NCI-H2107 treated with DMSO at 0.1 percent for 48 hours (cell line): ENCODE data around the gene EDIL3.
"Not testable (repeated sequence)": the region's sequence is repeated elsewhere in the genome, so short reads cannot be mapped to it uniquely, and the experiment has no call there.

ENCODE experiments used
- DNase-seq: peaks from one replicate; lab custom pipeline; 2025; ENCODE audit not compliant: unreplicated experiment; lab: John Stamatoyannopoulos, UW

The EDIL3 gene

DNA sequence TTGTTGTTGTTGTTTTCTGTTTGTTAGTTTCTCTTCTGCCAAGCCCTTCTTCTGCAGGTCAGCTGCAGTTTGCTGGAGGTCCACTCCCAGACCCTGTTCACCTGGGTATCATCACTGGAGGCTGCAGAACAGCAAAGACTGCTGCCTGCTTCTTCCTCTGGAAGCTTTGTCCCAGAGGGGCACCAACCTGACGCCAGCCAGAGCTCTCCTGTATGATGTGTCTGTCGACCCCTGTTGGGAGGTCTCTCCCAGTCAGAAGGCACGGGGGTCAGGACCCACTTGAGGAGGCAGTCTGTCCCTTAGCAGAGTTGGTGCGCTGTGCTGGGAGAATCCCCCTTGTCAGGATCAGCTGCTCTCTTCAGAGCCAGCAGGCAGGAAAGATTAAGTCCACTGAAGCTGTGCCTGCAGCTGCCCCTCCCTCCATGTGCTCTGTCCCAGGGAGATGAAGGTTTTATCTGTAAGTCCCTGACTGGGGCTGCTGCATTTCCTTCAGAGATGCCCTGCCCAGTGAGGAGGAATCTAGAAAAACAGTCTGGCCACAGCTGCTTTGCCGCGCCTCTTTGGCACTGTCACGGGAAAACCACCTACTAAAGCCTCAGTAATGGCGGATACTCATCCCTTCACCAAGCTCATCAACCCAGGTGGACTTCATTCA lies 299.2 kb downstream of the EDIL3 start:
- no peak for DNase-seq

DNA sequence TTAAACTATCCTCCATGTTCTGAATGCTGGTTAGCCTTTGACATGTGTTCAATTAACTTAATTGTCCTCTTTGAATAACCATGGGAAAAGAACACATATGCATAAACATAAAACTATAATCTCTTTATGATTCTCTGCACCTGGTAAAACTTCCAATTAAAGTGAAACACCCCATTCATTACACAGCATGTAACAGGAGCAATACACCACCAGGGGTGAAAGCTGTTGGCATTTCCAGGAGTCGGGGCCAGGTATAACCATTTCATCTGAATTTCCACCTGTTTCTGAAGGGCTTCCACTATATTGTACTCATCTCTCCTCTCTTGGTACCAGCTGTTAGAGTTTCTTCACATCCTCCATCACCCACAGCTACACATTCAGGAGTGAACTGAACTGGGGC lies 303.8 kb downstream of the EDIL3 start:
- no peak for DNase-seq

DNA sequence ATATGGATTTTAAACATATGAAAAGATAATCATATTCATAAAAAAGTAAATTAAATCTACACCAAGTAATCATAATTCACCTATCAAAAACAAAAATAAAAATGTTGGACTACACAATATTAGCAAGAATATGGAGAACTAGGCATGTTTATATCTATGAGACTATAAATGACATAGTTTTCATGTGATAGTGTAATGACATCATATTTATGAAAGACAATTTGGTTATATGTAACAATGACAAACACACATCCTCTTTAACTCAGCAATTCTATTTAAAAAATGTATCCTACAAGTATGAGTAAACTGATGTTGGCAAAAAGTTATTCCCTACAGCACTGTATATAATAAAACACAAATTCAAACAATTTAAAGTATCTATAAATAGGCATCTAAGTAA lies 312.3 kb downstream of the EDIL3 start:
- no peak for DNase-seq

DNA sequence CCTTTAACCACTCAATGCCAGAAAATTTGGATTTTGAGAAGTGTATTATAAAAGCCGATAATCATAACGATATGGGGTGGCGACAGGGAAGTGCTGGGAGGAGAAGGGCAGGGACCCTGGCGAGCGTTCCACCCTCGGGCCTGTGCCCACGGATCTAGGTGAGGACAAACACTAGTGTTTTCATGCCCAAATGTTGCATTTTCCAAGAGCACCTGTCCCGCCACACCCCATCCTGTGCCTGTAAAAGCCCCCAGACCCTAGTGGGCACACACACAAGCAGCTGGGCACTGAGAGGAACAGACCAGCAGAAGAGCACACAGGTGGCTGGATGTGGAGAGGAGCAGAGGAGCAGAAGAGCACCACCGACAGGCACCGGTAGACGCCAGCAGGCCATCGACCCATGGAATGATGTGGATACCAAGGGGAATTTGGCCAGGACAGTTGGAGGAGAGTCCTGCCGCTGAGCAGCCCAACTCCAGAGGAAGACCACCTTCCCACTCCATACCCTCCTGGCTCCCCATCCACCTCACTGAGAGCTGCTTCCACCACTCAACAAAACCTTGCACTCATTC lies 315.0 kb downstream of the EDIL3 start:
- no peak for DNase-seq

DNA sequence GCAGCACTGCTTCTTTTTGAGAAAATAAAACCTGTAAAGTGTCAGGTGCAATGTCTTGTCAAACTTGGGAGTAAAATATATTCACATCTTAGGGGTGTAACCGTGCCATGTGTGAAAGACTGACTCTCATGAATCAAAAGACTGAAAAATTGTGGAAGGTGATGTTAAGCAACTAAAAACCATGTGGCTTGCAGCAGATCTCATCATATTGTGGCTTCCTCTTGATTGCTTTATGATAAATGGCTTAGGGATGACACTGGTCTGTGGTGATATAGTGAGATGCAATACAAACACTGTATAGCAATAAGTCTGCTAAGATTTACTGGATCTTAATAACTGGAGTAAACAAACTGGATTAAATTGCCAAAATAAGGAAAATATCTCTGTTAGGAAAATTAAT lies 321.6 kb downstream of the EDIL3 start:
- DNase-seq, result no peak

DNA sequence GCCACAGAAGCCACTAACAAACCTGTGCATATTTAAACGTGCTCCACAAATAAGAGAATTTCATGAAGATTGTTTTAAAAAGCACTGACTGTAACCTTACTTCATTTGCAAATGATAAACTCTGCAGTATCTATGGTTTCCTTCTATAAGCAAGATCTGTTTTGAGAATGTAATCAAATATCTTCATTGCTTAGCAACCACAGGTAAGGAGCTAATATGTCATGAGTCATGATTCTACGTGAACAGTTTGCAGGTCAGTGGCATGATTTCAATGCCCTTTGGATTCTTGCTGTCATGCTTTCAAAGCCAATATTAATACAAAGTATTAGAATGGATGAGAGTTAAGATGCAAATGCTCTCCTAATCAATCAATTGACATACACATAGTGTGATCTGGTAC lies 325.0 kb downstream of the EDIL3 start:
- no peak for DNase-seq

DNA sequence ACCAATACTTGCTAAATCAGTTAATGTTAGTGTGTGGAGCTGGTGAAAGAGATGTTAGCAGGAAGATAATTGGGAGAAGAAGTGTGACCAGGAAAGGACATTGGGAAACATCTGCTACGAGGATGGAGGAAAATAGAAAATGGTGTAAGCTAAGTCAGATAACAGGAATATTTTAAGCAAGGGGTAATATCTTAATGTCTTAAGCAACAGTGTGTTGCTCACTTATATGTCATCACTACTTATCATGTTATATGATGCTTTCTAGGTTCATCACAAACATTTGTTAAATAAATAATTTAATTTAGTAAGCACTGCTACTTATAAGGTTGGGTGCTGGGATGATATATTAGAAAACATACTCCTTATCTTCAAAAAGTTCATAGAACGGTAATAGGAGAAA lies 326.1 kb downstream of the EDIL3 start:
- no peak for DNase-seq

DNA sequence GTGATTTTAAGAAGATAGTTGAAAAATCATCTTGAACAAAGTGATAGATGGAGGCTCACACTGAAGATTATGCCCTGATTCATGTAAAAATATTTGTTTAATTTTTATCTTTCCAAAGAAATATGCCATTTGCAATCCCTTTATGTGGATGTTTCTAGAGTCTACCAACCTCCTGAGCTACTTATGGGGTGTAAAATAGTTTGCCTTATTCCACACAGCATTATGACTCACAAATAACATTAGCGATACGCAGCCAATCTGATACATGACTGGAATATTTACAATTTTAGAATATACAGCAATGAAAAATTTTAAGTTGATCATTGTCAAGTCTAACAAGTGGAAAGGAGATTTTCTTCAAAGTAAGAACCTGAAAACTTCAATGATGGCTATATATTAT lies 327.5 kb downstream of the EDIL3 start:
- DNase-seq, result no peak

DNA sequence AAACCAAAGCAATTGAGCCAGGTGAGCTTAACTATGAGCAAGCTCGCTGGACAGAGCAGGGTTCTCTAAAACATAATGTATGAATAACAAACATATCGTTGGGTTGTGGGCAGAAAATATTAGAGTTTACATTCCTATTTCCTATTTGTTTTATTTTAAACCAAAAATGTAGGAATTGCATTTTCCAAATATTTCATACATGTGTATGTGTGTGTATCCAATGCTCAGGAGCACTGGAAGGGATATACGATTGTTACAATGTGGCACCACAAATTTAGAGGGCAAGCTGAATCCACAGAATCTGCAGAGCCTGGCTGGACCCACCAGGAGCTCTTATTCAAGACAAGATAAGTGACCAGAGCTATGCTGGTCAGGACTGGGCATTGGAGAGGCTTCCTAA lies 338.7 kb downstream of the EDIL3 start:
- DNase-seq, result no peak

DNA sequence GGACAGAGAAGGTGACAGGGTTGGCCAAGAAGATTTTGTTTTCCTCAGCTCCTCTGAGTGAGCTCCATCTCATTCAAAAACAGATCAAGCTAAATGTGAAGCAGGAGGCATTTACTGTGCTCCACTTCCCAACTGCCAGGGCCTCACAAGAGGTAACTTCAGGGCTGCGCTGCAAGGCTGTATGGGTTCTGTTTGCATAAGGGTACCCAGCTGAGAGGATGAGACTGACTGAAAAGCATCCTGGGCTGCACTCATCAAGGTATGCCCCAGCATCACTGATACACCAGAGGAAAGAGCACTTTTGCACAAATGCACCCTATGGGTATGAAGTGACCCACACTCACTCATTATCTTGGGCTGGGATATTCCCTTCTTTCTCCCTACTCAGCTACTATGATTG lies 347.8 kb downstream of the EDIL3 start:
- DNase-seq, result no peak

DNA sequence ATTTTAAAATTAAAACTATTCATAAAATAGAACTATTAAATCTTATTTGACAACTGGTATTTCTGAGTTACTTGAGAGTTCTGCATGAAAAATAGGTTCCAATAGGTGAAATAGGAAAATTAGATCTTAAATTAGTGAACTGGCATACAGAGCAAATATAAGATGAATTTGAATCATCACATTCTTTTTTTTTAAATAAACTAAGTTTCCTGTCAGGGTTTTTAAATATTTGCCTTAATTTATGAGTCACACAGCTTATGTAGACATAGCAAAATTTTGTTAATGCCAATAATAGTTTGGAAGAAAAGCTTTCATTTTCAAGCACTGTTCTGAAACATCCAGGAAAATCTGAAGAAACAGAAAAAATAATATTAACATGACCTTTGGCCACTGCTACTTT lies 352.4 kb downstream of the EDIL3 start:
- no peak for DNase-seq

DNA sequence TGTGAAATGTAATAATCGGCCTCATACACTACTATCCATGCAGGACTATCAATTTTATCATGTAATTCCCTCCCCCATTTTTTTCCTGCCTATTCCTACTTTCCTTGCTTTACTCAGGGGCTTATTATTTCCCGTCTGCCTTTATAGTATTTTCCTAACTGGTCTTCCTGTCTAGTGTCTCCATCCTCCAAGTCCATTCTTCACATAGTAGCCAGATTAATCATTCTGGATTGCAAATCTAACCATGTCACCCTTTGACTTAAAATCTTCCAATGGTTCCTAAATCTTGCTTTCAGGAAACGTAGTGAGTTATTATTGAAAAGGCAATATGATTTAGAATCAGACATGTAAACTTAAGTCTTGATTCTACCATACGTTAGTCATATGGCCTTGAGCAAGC lies 356.6 kb downstream of the EDIL3 start:
- no peak for DNase-seq

DNA sequence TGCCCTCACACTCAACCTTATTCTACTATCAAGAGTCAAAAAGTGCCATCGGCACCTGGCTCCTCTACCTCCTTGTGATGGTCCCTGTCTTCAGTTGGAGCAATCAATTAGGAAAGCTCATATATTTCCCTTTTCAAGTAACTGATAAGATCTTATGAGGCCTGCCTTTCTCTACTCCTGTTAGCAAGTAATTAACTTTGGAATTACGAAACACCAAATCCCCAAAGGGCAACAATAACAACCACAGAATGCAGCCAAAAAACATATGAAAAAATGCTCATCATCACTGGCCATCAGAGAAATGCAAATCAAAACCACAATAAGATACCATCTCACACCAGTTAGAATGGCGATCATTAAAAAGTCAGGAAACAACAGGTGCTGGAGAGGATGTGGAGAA lies 366.2 kb downstream of the EDIL3 start:
- DNase-seq, result not testable (repeated sequence)

DNA sequence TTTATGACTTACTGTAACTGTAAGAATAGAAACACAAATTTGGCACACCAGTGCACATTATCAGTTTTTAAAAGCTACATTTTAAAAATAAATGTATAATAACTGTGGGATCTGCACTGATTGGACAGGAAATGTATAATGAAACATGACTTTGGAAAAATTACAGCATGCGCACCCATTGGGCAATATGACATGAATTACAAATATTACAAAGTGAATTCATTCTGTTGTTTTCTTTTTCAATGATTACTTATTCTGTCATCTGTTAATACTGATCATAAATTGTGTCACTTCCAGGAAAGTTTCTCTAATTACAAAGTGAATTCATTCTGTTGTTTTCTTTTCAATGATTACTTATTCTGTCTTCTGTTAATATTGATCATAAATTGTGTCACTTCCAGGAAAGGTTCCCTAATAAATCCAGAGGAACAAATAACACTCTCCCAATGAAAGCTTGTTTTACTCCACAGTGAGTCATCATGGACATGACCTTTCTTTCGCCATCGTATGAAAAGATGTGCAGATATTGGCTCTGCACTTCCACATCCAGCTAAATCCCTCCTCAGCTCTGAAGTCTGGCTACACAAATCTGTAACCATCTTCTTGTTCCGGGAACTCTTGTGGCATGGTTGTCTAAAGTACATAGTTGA lies 367.0 kb downstream of the EDIL3 start:
- no peak for DNase-seq

DNA sequence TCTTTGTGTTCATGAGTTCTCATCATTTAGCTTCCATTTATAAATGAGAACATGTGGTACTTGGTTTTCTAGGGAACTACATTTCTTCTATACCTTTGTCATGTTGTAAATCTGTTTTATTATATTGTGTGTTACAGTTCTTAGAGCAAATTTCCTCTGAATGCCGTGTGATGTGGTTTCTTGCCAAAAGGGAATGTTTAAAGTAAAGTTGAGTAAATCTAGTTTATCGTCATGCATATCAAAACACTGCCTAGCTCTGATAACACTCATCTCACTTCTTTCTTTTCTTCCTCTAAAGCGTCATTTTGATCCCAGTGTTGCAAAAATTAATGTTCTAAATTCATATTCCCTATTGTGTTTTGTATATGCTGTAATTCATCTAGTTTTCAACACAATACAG lies 368.6 kb downstream of the EDIL3 start:
- DNase-seq, result no peak

DNA sequence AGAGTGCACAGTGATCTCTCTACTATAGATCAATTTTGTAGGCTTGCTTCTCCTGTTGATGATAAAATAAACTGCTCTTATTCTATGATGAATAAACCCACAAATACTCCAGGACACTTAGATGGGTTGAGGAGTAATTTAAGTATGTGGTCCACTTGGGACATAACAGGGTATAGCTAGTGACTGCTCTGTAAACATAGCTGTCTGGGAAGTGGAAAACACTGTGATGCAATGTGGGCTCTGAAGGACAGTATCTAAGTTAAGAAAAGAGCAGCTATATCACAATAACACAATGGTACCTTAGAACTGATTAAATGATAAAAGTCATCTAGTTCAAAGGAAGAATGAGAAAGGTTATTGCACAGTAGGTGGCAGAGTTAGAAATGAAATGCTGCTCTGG lies 369.7 kb downstream of the EDIL3 start:
- no peak for DNase-seq

DNA sequence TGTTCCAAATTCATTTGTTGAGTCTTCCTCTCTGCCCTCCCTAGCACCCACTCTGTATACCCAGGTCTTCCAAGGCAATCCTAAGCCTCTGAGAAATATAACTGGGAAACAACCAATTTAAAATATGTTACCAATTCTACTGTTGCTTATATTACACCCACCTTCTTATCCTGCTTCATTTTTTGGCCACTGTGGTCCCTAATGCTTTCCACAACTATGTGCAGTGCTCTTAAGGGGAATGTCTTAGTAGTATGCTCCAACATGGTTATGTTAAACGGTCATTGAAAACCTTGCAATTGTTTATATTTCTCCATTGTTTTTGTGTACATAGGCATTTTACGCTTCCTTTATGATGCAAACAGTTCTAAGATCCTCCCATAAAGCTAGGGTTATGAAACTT lies 390.9 kb downstream of the EDIL3 start:
- DNase-seq, result no peak

DNA sequence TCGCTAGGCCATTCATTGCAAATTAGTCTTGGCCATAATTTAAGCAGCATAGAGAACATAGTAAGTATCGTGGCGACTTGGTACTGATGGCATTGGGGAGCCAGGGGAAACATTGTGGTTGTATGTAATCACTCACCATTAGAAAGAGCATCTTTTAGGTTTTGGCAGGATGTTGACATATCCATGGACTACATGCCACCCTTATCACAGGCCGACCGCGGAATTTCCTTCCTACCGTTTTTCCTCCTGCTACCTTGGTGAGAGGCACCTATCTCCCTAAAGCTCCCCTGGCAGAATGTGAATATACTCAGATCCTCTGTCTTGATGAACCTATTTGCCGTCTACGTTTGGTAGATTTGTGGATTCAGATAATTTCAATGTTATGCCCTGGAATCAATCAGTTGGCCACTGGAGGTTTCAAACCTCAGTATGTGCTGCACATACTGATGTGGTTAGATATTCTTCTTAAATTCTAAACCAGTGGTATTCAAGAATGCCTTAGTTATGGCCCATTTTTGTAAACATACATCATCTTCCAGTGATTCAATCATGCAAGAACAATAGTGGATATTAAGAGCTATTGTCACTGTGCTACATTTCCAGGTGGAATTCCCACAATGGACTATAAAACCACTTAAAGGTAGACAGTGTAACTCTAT lies 393.0 kb downstream of the EDIL3 start:
- DNase-seq, result no peak

DNA sequence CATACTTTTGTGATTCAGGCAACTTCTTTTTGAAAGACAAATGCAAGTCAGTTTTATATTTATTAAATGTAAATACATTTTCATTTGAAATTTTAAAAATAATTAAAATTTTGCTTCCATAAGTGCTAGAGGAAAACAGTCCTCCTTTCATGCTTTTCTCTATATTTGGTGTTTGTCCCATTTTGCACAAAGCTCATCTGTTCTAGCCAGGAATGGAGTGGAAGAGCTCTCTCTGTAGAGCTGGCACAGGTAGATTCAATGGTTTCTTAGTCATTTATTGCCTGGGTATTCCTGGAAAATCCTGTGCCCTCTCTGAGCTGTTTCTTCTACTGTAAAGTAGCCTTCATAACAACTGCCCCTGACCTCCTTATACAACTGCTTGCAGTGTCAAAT lies 396.4 kb downstream of the EDIL3 start:
- no peak for DNase-seq

DNA sequence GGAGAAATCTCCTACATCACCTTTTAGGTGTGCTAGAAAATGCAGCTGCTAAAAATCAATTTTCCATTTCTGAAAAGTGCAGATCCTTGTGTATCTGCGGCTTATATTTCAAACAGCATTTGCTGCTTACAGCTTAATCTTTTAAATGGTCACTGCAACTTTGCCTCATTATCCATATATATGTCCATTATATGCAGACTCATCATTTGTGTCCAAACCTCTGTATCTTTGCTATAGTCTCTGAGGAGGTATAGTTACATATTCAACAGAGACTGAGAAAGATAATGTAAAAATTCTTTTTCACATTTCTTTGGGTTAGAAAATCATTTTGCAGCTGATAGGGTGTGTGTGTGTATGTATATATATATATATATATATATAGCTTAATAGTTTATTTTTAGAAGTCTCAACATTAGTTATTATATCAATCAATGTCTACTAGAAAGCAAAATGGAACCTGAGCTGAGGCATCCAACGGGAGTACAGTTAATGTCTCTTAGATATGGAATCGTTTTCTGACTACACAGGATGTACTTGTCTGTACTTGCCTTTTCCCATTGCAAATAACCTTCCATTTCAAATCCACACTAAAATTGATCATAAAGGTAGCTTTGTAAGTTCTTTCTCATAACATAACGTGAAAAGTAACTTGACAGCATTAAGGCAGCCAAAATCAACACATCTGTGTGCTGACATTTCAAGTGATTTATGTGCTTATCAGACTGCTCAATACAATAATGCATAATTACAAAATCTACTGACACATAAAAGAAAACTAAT lies 397.0 kb downstream of the EDIL3 start:
- DNase-seq, result no peak

DNA sequence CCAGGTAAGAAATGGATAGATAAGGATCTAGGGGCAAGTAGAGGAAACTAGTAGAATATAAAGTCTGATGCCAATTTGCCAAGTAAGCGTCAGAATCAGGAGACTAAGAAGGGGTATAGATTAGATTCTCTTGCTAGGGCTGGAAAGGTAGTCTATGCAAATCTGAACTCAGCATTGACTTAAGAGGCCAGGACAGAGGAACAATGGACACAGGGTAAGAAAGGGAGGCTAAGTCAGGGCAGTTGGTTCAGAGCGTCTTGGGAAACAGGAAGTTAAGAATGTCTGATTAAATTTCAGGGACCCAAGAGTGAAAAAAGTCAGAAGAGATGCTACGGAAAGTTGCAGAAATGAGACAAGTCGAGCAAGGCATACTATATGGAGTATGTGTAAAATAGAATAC lies 400.8 kb downstream of the EDIL3 start:
- no peak for DNase-seq
